CD14-positive monocyte (primary cell): Measurements from ENCODE around the gene SOD1. TPM values are rescaled to one million over a fixed set of nuclear protein-coding genes. Genes with fewer than 3 reads are reported as not detected.

Source experiments
- DNase-seq, 3 donors: peaks; one replicate each; pipeline ENCODE4 v3.0.0-alpha.2; 2011 to 2022
- H2AFZ ChIP-seq: 2 replicates; pipeline ENCODE4 v1.6.0; 2012; ENCODE audit warnings: mild to moderate bottlenecking, low read depth, low read length, inconsistent platforms; ENCODE audit not compliant: insufficient read depth, poor library complexity, severe bottlenecking
- H3K27ac ChIP-seq, 2 donors: 1 replicate in 1 of 2; 2 replicates in 1 of 2; pipeline ENCODE4 v1.5.1; 2012 to 2013; ENCODE audit warnings: low read length in 2 of 2, control low read depth in 1 of 2, inconsistent platforms in 1 of 2, low read depth in 1 of 2, mild to moderate bottlenecking in 1 of 2
- H3K27me3 ChIP-seq, 2 donors: one replicate each; pipeline versions ENCODE4 v1.6.0 to v1.6.1; 2011 to 2013; ENCODE audit warnings: low read length in 2 of 2; ENCODE audit not compliant: control insufficient read depth in 2 of 2, insufficient read depth in 2 of 2
- H3K36me3 ChIP-seq, 2 donors: replicated peaks in 1 of 2; 1 replicate in 1 of 2; 2 replicates in 1 of 2; pipeline versions ENCODE4 v1.5.1 to v1.6.1; 2012 to 2013; ENCODE audit warnings: low read length in 2 of 2, control low read depth in 1 of 2, inconsistent platforms in 1 of 2, mild to moderate bottlenecking in 1 of 2; ENCODE audit not compliant: insufficient read depth in 2 of 2, control insufficient read depth in 1 of 2
- H3K4me1 ChIP-seq, 2 donors: 1 replicate in 1 of 2; 2 replicates in 1 of 2; pipeline versions ENCODE4 v1.5.1 to v1.6.1; 2012 to 2013; ENCODE audit warnings: low read length in 2 of 2, control low read depth in 1 of 2, inconsistent platforms in 1 of 2, mild to moderate bottlenecking in 1 of 2, moderate library complexity in 1 of 2; ENCODE audit not compliant: insufficient read depth in 2 of 2, control insufficient read depth in 1 of 2
- H3K4me2 ChIP-seq: replicated peaks from 2 replicates; pipeline ENCODE3; 2012; ENCODE audit warnings: low read length, moderate library complexity, mild to moderate bottlenecking; ENCODE audit not compliant: poor library complexity, severe bottlenecking; ENCODE audit errors: extremely low read depth
- H3K4me3 ChIP-seq, 3 experiments: fragments of 200-600 bp in 1 of 3; sonication (generic) in 1 of 3; replicated peaks in 1 of 3; 1 replicate in 2 of 3; 2 replicates in 1 of 3; pipeline ENCODE4 v1.5.1; 2011 to 2013; ENCODE audit warnings: low read length in 3 of 3, mild to moderate bottlenecking in 3 of 3, control low read depth in 2 of 3, low read depth in 2 of 3, inconsistent platforms in 1 of 3, moderate library complexity in 1 of 3
- H3K79me2 ChIP-seq: 2 replicates; pipeline ENCODE4 v1.6.0; 2012; ENCODE audit warnings: mild to moderate bottlenecking, control low read depth, inconsistent platforms, low read length, moderate library complexity; ENCODE audit not compliant: insufficient read depth
- H3K9ac ChIP-seq: 2 replicates; pipeline ENCODE4 v1.6.0; 2017; ENCODE audit warnings: low read length, mild to moderate bottlenecking; ENCODE audit not compliant: insufficient read depth, poor library complexity, severe bottlenecking
- H3K9me3 ChIP-seq, 2 donors: replicated peaks in 1 of 2; 1 replicate in 1 of 2; 2 replicates in 1 of 2; pipeline versions ENCODE4 v1.5.1 to v1.6.1; 2012 to 2013; ENCODE audit warnings: low read length in 2 of 2, control low read depth in 1 of 2; ENCODE audit not compliant: control insufficient read depth in 1 of 2, insufficient read depth in 1 of 2
- H4K20me1 ChIP-seq: 2 replicates; pipeline ENCODE4 v1.6.0; 2012; ENCODE audit warnings: mild to moderate bottlenecking, low read length, control low read depth, moderate library complexity; ENCODE audit not compliant: insufficient read depth
- H3K27ac Mint-ChIP-seq, 7 donors: one replicate each; pipeline ENCODE4 v1.8.0; 2020; ENCODE audit warnings: mild to moderate bottlenecking in 7 of 7, mixed read lengths in 7 of 7, moderate library complexity in 6 of 7, inconsistent platforms in 2 of 7
- H3K27me3 Mint-ChIP-seq, 3 donors: one replicate each; pipeline ENCODE4 v1.8.0; 2021 to 2022; ENCODE audit warnings: low read depth in 3 of 3, mild to moderate bottlenecking in 3 of 3, mixed read lengths in 3 of 3, moderate library complexity in 3 of 3, inconsistent platforms in 1 of 3
- H3K36me3 Mint-ChIP-seq, 2 donors: one replicate each; pipeline ENCODE4 v1.8.0; 2020; ENCODE audit warnings: mixed read lengths in 2 of 2, inconsistent platforms in 1 of 2, mild to moderate bottlenecking in 1 of 2
- H3K4me1 Mint-ChIP-seq: one replicate; pipeline ENCODE4 v1.8.0; 2020; ENCODE audit warnings: mild to moderate bottlenecking, mixed read lengths
- H3K4me3 Mint-ChIP-seq, 2 donors: one replicate each; pipeline ENCODE4 v1.8.0; 2020; ENCODE audit warnings: mild to moderate bottlenecking in 2 of 2, mixed read lengths in 2 of 2, moderate library complexity in 1 of 2
- H3K9me3 Mint-ChIP-seq, 7 donors: one replicate each; pipeline ENCODE4 v1.8.0; 2020 to 2022; ENCODE audit warnings: mixed read lengths in 7 of 7, mild to moderate bottlenecking in 6 of 7, moderate library complexity in 6 of 7, inconsistent platforms in 2 of 7
- CTCF ChIP-seq: fragments of 200-600 bp; IDR thresholded peaks from one replicate; pipeline ENCODE4 v1.8.0; 2022; ENCODE audit warnings: antibody characterized with exemption, mild to moderate bottlenecking
- WGBS: methylation state at CpG from one replicate; pipeline ENCODE4 v1.1.5; 2013; ENCODE audit warnings: missing lambda C conversion rate; ENCODE audit not compliant: insufficient coverage; 5-methylcytosine and 5-hydroxymethylcytosine counted together
- intact Hi-C, 2 donors: fragments of 100-400 bp; cut with micrococcal nuclease; formaldehyde crosslinking; loops; one replicate each; pipeline versions ENCODE4 v1.15.0 to v1.15.1; 2023
- polyA plus RNA-seq, 3 donors: library from polyadenylated mRNA; depleted of rRNA in 1 of 3; unstranded in 2 of 3; stranded (reverse) in 1 of 3; fragments of 300-500 nt in 2 of 3; fragments of >200 nt in 1 of 3; fragmentation: Illumina TruSeq in 2 of 3; gene quantifications; 1 replicate in 2 of 3; 2 replicates in 1 of 3; pipeline ENCODE4 v1.2.3, GENCODE V29; 2012 to 2021

Gene SOD1
- polyA plus RNA-seq, 3 donors = 79.6 to 174 (median 157) TPM

- H3K9me3 ChIP-seq = no peaks in the 10 kb centered on the region
- intact Hi-C loops = no loop called here
- DNase-seq = no peak
- no peak overlapping the region for H3K27ac Mint-ChIP-seq
- H3K36me3 ChIP-seq = peaks cover 31 to 55% of the 10 kb centered on the region in 2 donors
- no peak overlapping the region for H2AFZ ChIP-seq
- no peak overlapping the region for H3K27ac ChIP-seq
- no peak overlapping the region for H3K9ac ChIP-seq
- H3K4me1 Mint-ChIP-seq = no peaks in the 10 kb centered on the region
- WGBS = 100% methylated on average over 6 of the region's 7 CpGs
- H3K4me3 ChIP-seq = no peak overlapping the region
- H3K36me3 Mint-ChIP-seq = peaks cover 21 to 30% of the 10 kb centered on the region in 2 donors
- peaks cover 3% of the 10 kb centered on the region for H4K20me1 ChIP-seq
- no peak overlapping the region for H3K4me3 Mint-ChIP-seq
- no peaks in the 10 kb centered on the region for H3K4me1 ChIP-seq
- no peak overlapping the region for H3K4me2 ChIP-seq
- H3K79me2 ChIP-seq = no peaks in the 10 kb centered on the region
- H3K9me3 Mint-ChIP-seq = no peaks in the 10 kb centered on the region
- H3K27me3 Mint-ChIP-seq = no peaks in the 10 kb centered on the region
- H3K27me3 ChIP-seq = no peaks in the 10 kb centered on the region
- TF ChIP-seq CTCF = no peak
Measured at GRCh38 chr21:31675318-31675717, 15.8 kb downstream of the SOD1 start.

GRCh38 chr21:31675960-31676359, 16.5 kb downstream of the SOD1 start:
- 33% methylated on average over 1 of the region's 2 CpGs for WGBS
- H3K9ac ChIP-seq = no peak overlapping the region
- Mint-ChIP-seq H3K27ac (no peak overlapping the region), H3K4me3 (no peak overlapping the region), H3K4me1 (no peaks in the 10 kb centered on the region), H3K36me3 (peaks cover 22 to 29% of the 10 kb centered on the region in 2 donors), H3K9me3 (no peaks in the 10 kb centered on the region), H3K27me3 (no peaks in the 10 kb centered on the region)
- intact Hi-C loops = no loop called here
- no peak overlapping the region for H2AFZ ChIP-seq
- no peak overlapping the region for H3K27ac ChIP-seq
- H3K4me2 ChIP-seq = no peak overlapping the region
- H4K20me1 ChIP-seq = peaks cover 3% of the 10 kb centered on the region
- no peaks in the 10 kb centered on the region for H3K9me3 ChIP-seq
- no peak for TF ChIP-seq CTCF
- H3K36me3 ChIP-seq = peaks cover 34 to 55% of the 10 kb centered on the region in 2 donors
- no peak for DNase-seq
- H3K27me3 ChIP-seq = no peaks in the 10 kb centered on the region
- H3K79me2 ChIP-seq = no peaks in the 10 kb centered on the region
- no peaks in the 10 kb centered on the region for H3K4me1 ChIP-seq
- H3K4me3 ChIP-seq = no peak overlapping the region
